SK-MEL-5 (cell line): ENCODE measurements around the gene PRDM2. TPM values are rescaled to one million over a fixed set of nuclear protein-coding genes. Genes with fewer than 3 reads are reported as not detected.

Experiments used
- DNase-seq: peaks from one replicate; pipeline ENCODE4 v3.0.0-alpha.2; 2016; ENCODE audit warnings: low read depth, low spot score
- in situ Hi-C: cut with HindIII; loops from 2 replicates; pipeline ENCODE4 v1.10.0; 2016; ENCODE audit warnings: low sequenced_read_pairs, high pct_unique_total_duplicates, low pct_unique_long_range_greater_than_20kb
- total RNA-seq: library from RNA; depleted of rRNA; stranded (reverse); fragments of >200 nt; shearing (Covaris generic); gene quantifications from 2 replicates; pipeline ENCODE4 v1.2.3, GENCODE V29; 2014

PRDM2 gene
- total RNA-seq, 1 experiment from 2014 or later: 4.5 TPM

DNA sequence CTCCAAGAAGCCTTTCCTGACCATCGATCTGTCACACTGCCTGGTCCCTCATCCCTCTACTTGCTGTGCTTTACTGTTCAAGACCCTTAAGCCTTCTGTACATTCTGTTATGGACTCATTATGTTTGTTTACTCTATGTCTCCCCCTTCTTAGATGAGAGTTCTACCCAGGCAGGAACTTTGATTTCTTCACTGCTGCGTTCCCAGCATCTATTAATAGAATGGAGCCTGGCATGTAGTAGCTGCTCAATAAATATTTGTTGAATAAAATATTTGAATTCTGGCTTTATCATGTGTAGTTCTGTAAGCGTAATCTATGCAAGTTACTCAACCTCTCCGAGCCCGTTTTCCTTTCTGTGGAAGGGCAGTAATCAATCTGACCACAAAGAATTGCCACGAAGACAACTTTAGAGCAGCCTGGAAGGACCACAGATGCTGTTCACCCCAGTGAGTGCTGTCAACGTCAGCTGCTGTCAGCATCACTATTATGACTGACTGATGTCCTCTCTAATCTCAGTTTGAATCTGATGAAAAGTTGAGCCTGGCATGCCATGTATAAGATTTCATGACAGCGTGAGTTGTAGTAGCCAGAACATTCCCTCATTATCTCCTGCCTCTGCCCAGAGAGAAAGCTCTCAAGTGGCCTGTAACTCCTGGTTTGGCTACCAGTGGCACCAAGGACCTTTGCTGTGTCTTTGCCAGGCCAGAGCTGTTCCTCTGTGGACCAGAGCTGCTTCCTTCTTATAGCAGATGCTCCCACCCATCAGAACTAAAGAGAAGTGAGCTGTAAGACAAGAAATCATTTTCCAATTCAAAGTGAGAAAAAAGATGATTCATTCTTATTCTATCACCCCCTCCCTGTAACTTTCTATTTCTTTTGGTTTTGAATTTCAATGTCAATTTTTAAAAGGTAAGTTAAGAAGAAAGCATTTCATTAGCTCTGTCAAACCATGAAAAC lies 94.5 kb downstream of the PRDM2 start:
- in situ Hi-C loops: no loop called here
- no peak for DNase-seq

GRCh38 chr1:13797397-13797796 lies 97.4 kb downstream of the PRDM2 start:
- DNase-seq: no peak
- in situ Hi-C loops: no loop called here

GRCh38 chr1:13798120-13798519 lies 98.1 kb downstream of the PRDM2 start:
- in situ Hi-C loops: no loop called here
- DNase-seq: no peak

DNA sequence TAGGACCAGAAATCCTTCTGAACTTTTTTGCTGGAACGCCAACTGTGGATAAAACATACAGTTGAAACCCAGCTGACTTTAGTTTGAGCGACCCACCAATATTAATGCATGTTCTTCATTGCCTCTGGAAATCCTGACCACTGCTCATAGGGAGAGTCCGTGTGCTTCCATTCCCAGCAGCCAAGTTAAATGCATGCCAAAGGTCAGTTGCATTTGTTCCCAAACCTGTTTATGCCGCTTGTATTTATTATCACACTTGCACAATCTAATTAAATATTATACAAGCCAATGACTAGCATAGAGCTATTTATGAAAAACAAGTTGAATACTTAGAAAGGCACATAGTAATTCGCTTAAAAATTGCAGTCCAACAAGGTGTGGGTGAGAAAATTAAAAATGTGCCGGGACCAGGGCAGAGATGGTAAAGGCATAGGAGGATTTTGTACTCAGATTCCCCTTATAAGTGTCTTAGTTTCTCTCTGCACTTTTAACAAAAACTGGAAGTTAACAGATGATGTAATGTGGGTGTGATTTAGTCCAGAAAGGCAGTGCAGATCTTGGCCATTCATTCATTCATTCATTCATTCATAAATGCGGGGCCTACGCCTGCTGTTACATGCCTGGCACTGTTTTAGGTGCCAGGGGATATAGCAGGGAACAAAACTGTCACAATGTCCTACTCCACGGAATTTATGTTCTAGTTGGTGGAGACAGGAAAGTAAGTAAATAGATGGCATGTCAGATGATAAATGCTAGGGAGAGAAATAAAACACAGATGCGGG lies 99.7 kb downstream of the PRDM2 start:
- in situ Hi-C loops: no loop called here
- DNase-seq: no peak

GRCh38 chr1:13801232-13801631 lies 101.2 kb downstream of the PRDM2 start:
- in situ Hi-C loops: no loop called here
- no peak for DNase-seq

- in situ Hi-C loops: no loop called here
- no peak for DNase-seq
Observed at GRCh38 chr1:13801655-13802486, 101.9 kb downstream of the PRDM2 start.

DNA sequence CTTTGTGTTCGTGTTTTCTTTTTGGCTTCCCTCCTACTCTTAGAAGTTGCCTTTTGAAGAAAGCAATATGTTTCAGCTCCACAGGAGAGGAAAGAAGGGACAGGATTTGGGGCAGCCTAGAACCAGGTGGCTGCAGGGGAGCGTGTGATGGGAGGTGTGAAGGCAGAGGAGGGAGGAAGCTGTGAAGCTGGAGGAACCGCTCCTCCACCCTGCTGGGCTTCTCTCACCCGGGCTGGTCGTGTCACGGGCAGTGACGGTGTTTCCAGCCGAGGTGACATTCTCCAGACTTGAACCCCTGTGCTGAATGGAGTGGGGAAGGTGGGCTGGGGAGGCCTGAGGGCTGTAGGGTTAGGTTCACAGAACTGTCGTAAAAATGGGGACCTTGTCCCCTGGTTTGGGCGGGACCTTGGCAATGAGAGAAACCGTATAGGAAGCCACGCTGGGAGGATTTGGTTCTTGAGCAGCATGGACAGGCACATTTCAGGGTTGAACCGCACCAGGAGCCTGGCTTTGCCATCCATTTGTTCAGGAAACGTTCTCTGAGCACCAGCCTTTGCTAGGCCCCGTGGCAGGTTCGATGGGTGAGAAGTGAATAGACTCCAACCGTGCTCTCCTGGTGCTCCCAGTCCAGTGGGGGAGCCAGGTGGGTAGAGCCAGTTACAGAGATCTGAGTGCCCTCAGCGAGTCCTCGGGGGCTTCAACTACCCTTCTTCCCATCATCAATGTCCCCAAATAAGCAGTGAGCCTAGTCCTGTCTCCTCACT lies 103.0 kb downstream of the PRDM2 start:
- no peak for DNase-seq
- in situ Hi-C loops: no loop called here

- DNase-seq: no peak
- in situ Hi-C loops: no loop called here
Observed at GRCh38 chr1:13803546-13804239, 103.7 kb downstream of the PRDM2 start.

DNA sequence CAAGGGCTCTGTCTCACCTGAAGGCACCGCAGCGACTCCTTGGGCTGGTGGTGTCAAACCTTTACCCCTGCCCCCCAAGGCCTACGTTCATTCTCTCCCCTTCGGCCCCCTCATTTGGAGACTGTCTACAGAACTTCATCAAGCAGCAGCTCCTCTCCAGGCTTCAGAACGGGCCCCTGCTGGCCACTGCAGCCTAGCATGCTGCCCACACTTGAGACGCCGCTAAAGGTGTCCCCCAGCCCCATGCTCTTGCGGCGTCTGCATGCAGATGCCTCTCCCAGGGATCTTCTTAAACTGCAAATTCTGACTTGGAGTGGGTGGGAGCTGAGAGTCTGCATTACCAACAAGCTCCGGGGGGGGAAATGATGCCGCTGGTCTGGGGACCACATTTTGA lies 104.2 kb downstream of the PRDM2 start:
- in situ Hi-C loops: no loop called here
- no peak for DNase-seq

- in situ Hi-C loops: no loop called here
- no peak for DNase-seq
Observed at GRCh38 chr1:13805431-13805830, 105.4 kb downstream of the PRDM2 start.

- in situ Hi-C loops: no loop called here
- no peak for DNase-seq
Observed at GRCh38 chr1:13806108-13806507, 106.1 kb downstream of the PRDM2 start.

- peak; percentile 56 for DNase-seq
- in situ Hi-C loops: no loop called here
Observed at GRCh38 chr1:13807209-13807608, 107.2 kb downstream of the PRDM2 start.

- DNase-seq: no peak
- in situ Hi-C loops: no loop called here
Observed at GRCh38 chr1:13808729-13809131, 108.7 kb downstream of the PRDM2 start.

DNA sequence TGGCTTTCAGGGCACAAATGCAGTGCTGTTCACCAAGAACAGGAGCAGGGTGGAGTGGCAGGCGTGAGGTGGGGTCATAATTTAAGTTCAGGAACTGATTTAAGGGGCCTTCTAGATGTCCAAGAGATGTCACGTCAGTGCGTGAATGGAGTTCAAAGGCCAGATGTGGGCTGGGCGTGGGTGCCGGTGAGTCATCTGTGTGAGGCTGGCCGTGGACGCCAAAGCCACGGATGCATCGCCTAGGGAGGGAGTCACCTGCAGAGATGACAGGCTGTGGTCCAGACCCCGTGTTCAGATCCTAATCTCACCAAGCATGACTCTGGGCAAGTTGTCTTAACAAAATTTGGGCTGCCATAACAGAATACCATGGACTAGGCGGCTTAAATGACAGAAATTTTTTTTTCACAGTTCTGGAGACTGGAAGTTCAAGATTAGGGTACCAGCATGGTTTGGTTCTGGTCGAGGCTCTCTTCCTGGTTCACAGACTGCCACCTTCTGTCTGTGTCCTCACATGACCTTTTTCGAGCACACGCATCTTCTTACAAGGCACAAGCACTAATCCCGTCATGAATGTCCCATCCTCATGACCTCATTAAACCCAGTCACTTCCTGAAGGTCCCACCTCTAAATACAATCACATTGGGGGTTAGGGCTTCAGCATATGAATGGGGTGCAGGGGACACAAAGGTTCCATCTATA lies 109.6 kb downstream of the PRDM2 start:
- in situ Hi-C loops: no loop called here
- no peak for DNase-seq

DNA sequence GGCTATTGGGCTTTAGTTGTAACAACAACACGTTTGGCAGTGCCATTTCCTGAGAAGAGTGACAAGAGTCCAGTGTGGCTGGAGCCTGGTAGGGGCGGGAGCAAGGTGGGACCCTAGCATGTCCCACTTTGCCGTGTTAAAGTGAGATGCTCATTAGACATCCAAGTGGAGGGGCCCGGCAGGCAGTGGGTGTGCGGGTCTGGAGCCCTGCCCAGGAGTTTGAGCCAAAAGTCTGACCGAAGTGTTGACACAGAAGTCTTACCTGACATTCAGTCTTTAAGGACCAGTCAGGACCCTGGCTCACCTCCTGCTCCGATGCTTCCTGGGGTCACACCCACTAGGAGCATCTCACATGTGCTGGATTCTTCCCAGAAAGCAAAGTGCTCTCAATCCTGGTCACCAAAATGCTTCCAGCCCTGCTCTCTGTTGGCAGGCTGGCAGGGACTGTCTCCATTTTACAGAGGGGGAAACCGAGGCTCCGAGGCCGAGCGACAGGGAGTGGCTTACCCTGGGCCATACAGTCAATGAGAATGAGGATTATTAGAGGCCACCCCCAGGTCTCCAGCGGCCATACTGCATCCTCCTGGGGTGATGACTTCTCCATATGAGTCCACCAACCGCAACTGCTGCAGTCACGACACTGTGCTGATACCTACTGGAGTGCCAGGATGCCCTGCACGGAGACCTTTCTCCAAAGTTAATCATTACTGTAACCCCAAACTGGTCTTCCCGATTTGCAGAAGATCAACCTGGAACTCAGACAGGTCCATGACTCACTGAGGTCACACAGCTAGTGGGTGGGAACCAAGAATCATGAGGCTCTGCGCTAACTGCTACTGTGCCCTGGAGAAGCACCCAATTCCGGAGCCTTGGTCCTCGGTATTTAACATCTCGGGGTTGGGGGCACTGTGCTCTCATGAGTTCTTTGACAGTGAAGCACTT lies 112.7 kb downstream of the PRDM2 start:
- in situ Hi-C loops: no loop called here
- no peak for DNase-seq
